Esophagus (tissue), 2 donors: ENCODE measurements around the gene TRERF1. TPM values are rescaled to one million over a fixed set of nuclear protein-coding genes. Genes with fewer than 3 reads are reported as not detected.

Experiments used
- H3K27ac ChIP-seq, 2 donors: one replicate each; pipeline ENCODE4 v1.5.1; 2013; ENCODE audit warnings: low read depth in 2 of 2, mild to moderate bottlenecking in 2 of 2, inconsistent platforms in 1 of 2, low read length in 1 of 2, moderate library complexity in 1 of 2
- H3K27me3 ChIP-seq, 2 donors: one replicate each; pipeline ENCODE4 v1.6.1; 2013; ENCODE audit warnings: low read length in 2 of 2, control low read depth in 1 of 2, mild to moderate bottlenecking in 1 of 2; ENCODE audit not compliant: insufficient read depth in 2 of 2, control insufficient read depth in 1 of 2
- H3K36me3 ChIP-seq, 2 donors: one replicate each; pipeline ENCODE4 v1.6.1; 2013; ENCODE audit warnings: low read length in 1 of 2; ENCODE audit not compliant: control insufficient read depth in 2 of 2, insufficient read depth in 2 of 2
- H3K4me1 ChIP-seq, 2 donors: one replicate each; pipeline ENCODE4 v1.6.1; 2013; ENCODE audit warnings: low read length in 1 of 2; ENCODE audit not compliant: control insufficient read depth in 2 of 2, insufficient read depth in 2 of 2
- H3K4me3 ChIP-seq, 2 donors: one replicate each; pipeline ENCODE4 v1.5.1; 2013; ENCODE audit warnings: low read length in 2 of 2, mild to moderate bottlenecking in 2 of 2, low read depth in 1 of 2, moderate library complexity in 1 of 2
- H3K9me3 ChIP-seq, 2 donors: one replicate each; pipeline ENCODE4 v1.6.1; 2013; ENCODE audit warnings: mild to moderate bottlenecking in 2 of 2, low read depth in 1 of 2, low read length in 1 of 2, moderate library complexity in 1 of 2; ENCODE audit not compliant: control insufficient read depth in 2 of 2, insufficient read depth in 1 of 2
- WGBS, 2 donors: extraction: QIAGEN DNeasy Blood & Tissue Kit; methylation state at CpG; one replicate each; pipeline ENCODE4 v1.1.7; 2013; 5-methylcytosine and 5-hydroxymethylcytosine counted together
- polyA plus RNA-seq, 2 donors: library from polyadenylated mRNA; stranded (reverse); fragments of 200-250 nt; gene quantifications; one replicate each; pipeline ENCODE4 v1.2.3, GENCODE V29; 2013
- donor health status: healthy with polysubstance abuse.
- donor health status: Bipolar disorder and iron deficiency.

The TRERF1 gene
- polyA plus RNA-seq, 2 donors, result 4.6 to 8.1 TPM

GRCh38 chr6:42418724-42419123, 33.0 kb downstream of the TRERF1 start:
- H3K27me3 ChIP-seq, result no peaks in the 10 kb centered on the region
- H3K4me1 ChIP-seq, result peaks cover 0 to 4% of the 10 kb centered on the region in 2 donors
- 73 to 89% methylated on average over 4 of the region's 4 CpGs for WGBS, 2 donors
- H3K36me3 ChIP-seq, result no peaks in the 10 kb centered on the region
- H3K27ac ChIP-seq, result no peak overlapping the region
- H3K9me3 ChIP-seq, result no peaks in the 10 kb centered on the region
- H3K4me3 ChIP-seq, result no peak overlapping the region

GRCh38 chr6:42417641-42418112, 34.0 kb downstream of the TRERF1 start:
- 67 to 74% methylated on average over 5 of the region's 5 CpGs for WGBS, 2 donors
- no peak overlapping the region for H3K27ac ChIP-seq
- no peak overlapping the region for H3K4me3 ChIP-seq
- H3K4me1 ChIP-seq, result peaks cover 0 to 4% of the 10 kb centered on the region in 2 donors
- H3K27me3 ChIP-seq, result no peaks in the 10 kb centered on the region
- H3K36me3 ChIP-seq, result no peaks in the 10 kb centered on the region
- no peaks in the 10 kb centered on the region for H3K9me3 ChIP-seq

- WGBS, 2 donors, result 62 to 66% methylated on average over 6 of the region's 6 CpGs
- Histone ChIP-seq H3K36me3 (no peaks in the 10 kb centered on the region), H3K4me3 (no peak overlapping the region), H3K9me3 (no peaks in the 10 kb centered on the region), H3K4me1 (peaks cover 0 to 8% of the 10 kb centered on the region in 2 donors), H3K27me3 (no peaks in the 10 kb centered on the region), H3K27ac (no peak overlapping the region)
Measured at GRCh38 chr6:42411406-42411805, 40.3 kb downstream of the TRERF1 start.

- no peak overlapping the region for H3K4me3 ChIP-seq
- H3K27me3 ChIP-seq, result no peaks in the 10 kb centered on the region
- no peaks in the 10 kb centered on the region for H3K36me3 ChIP-seq
- no peaks in the 10 kb centered on the region for H3K9me3 ChIP-seq
- peaks cover 0 to 11% of the 10 kb centered on the region in 2 donors for H3K4me1 ChIP-seq
- WGBS, 2 donors, result 71 to 79% methylated on average over 1 of the region's 1 CpG
- H3K27ac ChIP-seq, result peak overlapping the region in 1 of 2 donors; percentile 16
Measured at GRCh38 chr6:42410861-42411260, 40.9 kb downstream of the TRERF1 start.

GRCh38 chr6:42409581-42409980, 42.1 kb downstream of the TRERF1 start:
- H3K4me3 ChIP-seq, result no peak overlapping the region
- peaks cover 0 to 13% of the 10 kb centered on the region in 2 donors for H3K4me1 ChIP-seq
- H3K36me3 ChIP-seq, result no peaks in the 10 kb centered on the region
- no peak overlapping the region for H3K27ac ChIP-seq
- WGBS, 2 donors, result 75 to 76% methylated on average over 2 of the region's 2 CpGs
- no peaks in the 10 kb centered on the region for H3K27me3 ChIP-seq
- no peaks in the 10 kb centered on the region for H3K9me3 ChIP-seq

GRCh38 chr6:42407379-42407778, 44.3 kb downstream of the TRERF1 start:
- Histone ChIP-seq H3K9me3 (no peaks in the 10 kb centered on the region), H3K36me3 (no peaks in the 10 kb centered on the region), H3K4me3 (no peak overlapping the region), H3K4me1 (peaks cover 3 to 21% of the 10 kb centered on the region in 2 donors), H3K27me3 (no peaks in the 10 kb centered on the region), H3K27ac (peak overlapping the region; percentile 1 to 34)
- 51 to 53% methylated on average over 8 of the region's 8 CpGs for WGBS, 2 donors

- Histone ChIP-seq H3K27me3 (no peaks in the 10 kb centered on the region), H3K27ac (peak overlapping the region; percentile 1 to 34), H3K4me1 (peaks cover 6 to 20% of the 10 kb centered on the region in 2 donors), H3K9me3 (no peaks in the 10 kb centered on the region), H3K36me3 (no peaks in the 10 kb centered on the region), H3K4me3 (no peak overlapping the region)
- 83 to 86% methylated on average over 6 of the region's 6 CpGs for WGBS, 2 donors
Measured at GRCh38 chr6:42406306-42407280, 45.1 kb downstream of the TRERF1 start.

GRCh38 chr6:42405021-42405420, 46.7 kb downstream of the TRERF1 start:
- 53 to 56% methylated on average over 2 of the region's 2 CpGs for WGBS, 2 donors
- peaks cover 6 to 16% of the 10 kb centered on the region in 2 donors for H3K4me1 ChIP-seq
- no peaks in the 10 kb centered on the region for H3K9me3 ChIP-seq
- H3K27ac ChIP-seq, result peak overlapping the region; percentile 87 to 94
- H3K27me3 ChIP-seq, result no peaks in the 10 kb centered on the region
- no peaks in the 10 kb centered on the region for H3K36me3 ChIP-seq
- no peak overlapping the region for H3K4me3 ChIP-seq

GRCh38 chr6:42404484-42404883, 47.2 kb downstream of the TRERF1 start:
- Histone ChIP-seq H3K27ac (peak overlapping the region; percentile 87 to 94), H3K9me3 (no peaks in the 10 kb centered on the region), H3K4me1 (peaks cover 6 to 16% of the 10 kb centered on the region in 2 donors), H3K27me3 (no peaks in the 10 kb centered on the region), H3K36me3 (no peaks in the 10 kb centered on the region), H3K4me3 (no peak overlapping the region)
- 24% methylated on average over 5 of the region's 5 CpGs for WGBS, 2 donors
